Hematopoietic multipotent progenitor cell (in vitro differentiated cells): Measurements from ENCODE around the gene SLC12A4. TPM values are rescaled to one million over a fixed set of nuclear protein-coding genes. Genes with fewer than 3 reads are reported as not detected.
"Not testable (repeated sequence)": the region's sequence is repeated elsewhere in the genome, so short reads cannot be mapped to it uniquely, and the experiment has no call there.

Source experiments
- DNase-seq, 3 donors: peaks; one replicate each; pipeline ENCODE4 v3.0.0-alpha.2; 2011 to 2015; ENCODE audit warnings: low read depth in 2 of 3, low spot score in 2 of 3
- total RNA-seq: library from RNA; depleted of rRNA; stranded (reverse); fragments of >200 nt; gene quantifications from one replicate; pipeline ENCODE4 v1.2.3, GENCODE V29; 2012

SLC12A4 gene
- total RNA-seq, 1 donor, result 28.0 TPM

GRCh38 chr16:67988675-67989074 lies 20.2 kb upstream of the SLC12A4 start:
- no peak for DNase-seq

- DNase-seq, result no peak
Measured at GRCh38 chr16:67987460-67988160, 19.2 kb upstream of the SLC12A4 start.

GRCh38 chr16:67986949-67987348 lies 18.5 kb upstream of the SLC12A4 start:
- DNase-seq, result no peak

- no peak for DNase-seq
Measured at GRCh38 chr16:67982011-67982696, 13.7 kb upstream of the SLC12A4 start.

- peak in 2 of 3 donors; percentile 49 to 53 for DNase-seq
Measured at GRCh38 chr16:67979955-67980678, 11.7 kb upstream of the SLC12A4 start, which contains the start of gene DPEP3. Gene DPEP3, minus strand, starts transcription at chr16:67980499. Its CDS starts 119 bp downstream, at chr16:67980380.

- DNase-seq, result no peak
Measured at GRCh38 chr16:67977469-67978227, 9.2 kb upstream of the SLC12A4 start.

- DNase-seq, result no peak
Measured at GRCh38 chr16:67977005-67977404, 8.6 kb upstream of the SLC12A4 start.

GRCh38 chr16:67976205-67976604 lies 7.8 kb upstream of the SLC12A4 start:
- no peak for DNase-seq

GRCh38 chr16:67975321-67976105 lies 7.1 kb upstream of the SLC12A4 start:
- no peak for DNase-seq

- DNase-seq, result not testable (repeated sequence)
Measured at GRCh38 chr16:67972285-67972684, 3.8 kb upstream of the SLC12A4 start.

GRCh38 chr16:67971111-67971510 lies 2.7 kb upstream of the SLC12A4 start:
- DNase-seq, result no peak

GRCh38 chr16:67969254-67970039 lies 1.0 kb upstream of the SLC12A4 start:
- DNase-seq, result peak in 2 of 3 donors; percentile 23 to 46

GRCh38 chr16:67967958-67968399 lies 458 bp downstream of the SLC12A4 start:
- peak in 2 of 3 donors; percentile 22 to 31 for DNase-seq

GRCh38 chr16:67967183-67967957 lies 1.1 kb downstream of the SLC12A4 start:
- DNase-seq, result peak in 2 of 3 donors; percentile 18 to 40

GRCh38 chr16:67966549-67967182 lies 1.8 kb downstream of the SLC12A4 start:
- no peak for DNase-seq

- no peak for DNase-seq
Measured at GRCh38 chr16:67965668-67966548, 2.5 kb downstream of the SLC12A4 start.
